Thyroid gland (tissue), 4 donors: Measurements from ENCODE around the gene TSPAN9. TPM values are rescaled to one million over a fixed set of nuclear protein-coding genes. Genes with fewer than 3 reads are reported as not detected.

Source experiments
- DNase-seq, 2 donors: peaks; one replicate each; pipeline ENCODE4 v3.0.0-alpha.2; 2019
- H3K27ac ChIP-seq, 3 donors: fragments of 200-600 bp; sonication (generic); 1 replicate in 2 of 3; 2 replicates in 1 of 3; pipeline ENCODE4 v1.5.1; 2016 to 2019; ENCODE audit warnings: mild to moderate bottlenecking in 1 of 3, moderate library complexity in 1 of 3
- H3K27me3 ChIP-seq: fragments of 200-600 bp; sonication (generic); one replicate; pipeline ENCODE4 v1.5.1; 2019
- H3K36me3 ChIP-seq, 2 donors: fragments of 200-600 bp; sonication (generic); one replicate each; pipeline ENCODE4 v1.5.1; 2016 to 2019
- H3K4me1 ChIP-seq, 2 donors: fragments of 200-600 bp; sonication (generic); one replicate each; pipeline ENCODE4 v1.5.1; 2017 to 2019
- H3K4me3 ChIP-seq, 3 donors: fragments of 200-600 bp; sonication (generic); replicated peaks in 1 of 3; 1 replicate in 2 of 3; 2 replicates in 1 of 3; pipeline ENCODE4 v1.5.1; 2016; ENCODE audit warnings: mild to moderate bottlenecking in 1 of 3
- H3K9me3 ChIP-seq: fragments of 200-600 bp; sonication (generic); one replicate; pipeline ENCODE4 v1.5.1; 2017
- CTCF ChIP-seq, 6 experiments: fragments of 200-600 bp in 3 of 6; fragments of 450-650 bp in 3 of 6; sonication (generic) in 3 of 6; IDR thresholded peaks; one replicate each; pipeline ENCODE4 v1.5.1; 2016 to 2019; ENCODE audit warnings: antibody characterized with exemption in 6 of 6, mild to moderate bottlenecking in 2 of 6, inconsistent platforms in 1 of 6, moderate library complexity in 1 of 6
- POLR2A ChIP-seq, 2 donors: fragments of 450-650 bp; IDR thresholded peaks; one replicate each; pipeline ENCODE4 v1.6.1; 2017; ENCODE audit warnings: antibody characterized with exemption in 2 of 2, mild to moderate bottlenecking in 2 of 2, moderate library complexity in 1 of 2
- WGBS, 2 donors: methylation state at CpG; one replicate each; pipeline ENCODE4 v1.1.5; 2017; 5-methylcytosine and 5-hydroxymethylcytosine counted together
- intact Hi-C: fragments of 100-400 bp; cut with DNase I; formaldehyde crosslinking; loops from one replicate; pipeline ENCODE4 v1.15.1; 2023
- total RNA-seq, 4 donors: library from RNA; depleted of rRNA; stranded (reverse); fragments of >200 nt; gene quantifications; one replicate each; pipeline ENCODE4 v1.2.3, GENCODE V29; 2016

The TSPAN9 gene
- total RNA-seq, 4 donors from 2014 or later = 26.9 to 47.5 (median 33.2) TPM

- peaks cover 8 to 30% of the 10 kb centered on the region in 2 donors for H3K4me1 ChIP-seq
- no peak for DNase-seq
- intact Hi-C loops = no loop called here
- H3K9me3 ChIP-seq = no peaks in the 10 kb centered on the region
- H3K36me3 ChIP-seq = no peaks in the 10 kb centered on the region
- TF ChIP-seq POLR2A (IDR thresholded peaks at IDR 0.05) (no peak), CTCF (IDR thresholded peaks at IDR 0.05) (no peak)
- no peak overlapping the region for H3K4me3 ChIP-seq
- WGBS, 2 donors = 74 to 93% methylated on average over 4 of the region's 4 CpGs
- H3K27ac ChIP-seq = peak overlapping the region in 1 of 3 donors; percentile 51
- no peaks in the 10 kb centered on the region for H3K27me3 ChIP-seq
Observed at GRCh38 chr12:3328081-3328480, 250.9 kb downstream of the TSPAN9 start.

DNA sequence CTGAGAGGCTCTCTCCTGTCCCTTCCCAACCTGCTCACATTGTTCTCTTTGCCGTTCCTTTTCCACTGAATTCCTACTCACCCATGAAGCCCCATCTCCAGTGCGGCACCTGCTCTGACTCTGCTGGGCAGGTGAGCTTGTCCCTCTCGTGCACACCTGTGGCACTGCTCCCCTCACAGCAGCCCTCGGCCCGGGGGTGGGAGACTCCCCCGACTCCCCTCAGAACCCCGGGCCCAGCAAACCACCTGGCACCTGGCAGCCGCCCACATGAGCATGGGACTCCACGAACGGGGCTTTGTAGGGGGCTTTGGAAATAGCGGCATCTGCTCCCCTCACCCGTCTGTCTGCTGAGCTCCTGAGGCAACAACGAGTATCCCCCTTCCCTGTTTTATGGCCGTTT is 251.4 kb downstream of the TSPAN9 start:
- no peak for DNase-seq
- intact Hi-C loops = no loop called here
- WGBS, 2 donors = 73 to 74% methylated on average over 14 of the region's 14 CpGs
- peaks cover 8 to 30% of the 10 kb centered on the region in 2 donors for H3K4me1 ChIP-seq
- no peak for TF ChIP-seq CTCF (IDR thresholded peaks at IDR 0.05)
- H3K36me3 ChIP-seq = no peaks in the 10 kb centered on the region
- H3K4me3 ChIP-seq = no peak overlapping the region
- H3K9me3 ChIP-seq = no peaks in the 10 kb centered on the region
- no peaks in the 10 kb centered on the region for H3K27me3 ChIP-seq
- H3K27ac ChIP-seq = no peak overlapping the region

DNA sequence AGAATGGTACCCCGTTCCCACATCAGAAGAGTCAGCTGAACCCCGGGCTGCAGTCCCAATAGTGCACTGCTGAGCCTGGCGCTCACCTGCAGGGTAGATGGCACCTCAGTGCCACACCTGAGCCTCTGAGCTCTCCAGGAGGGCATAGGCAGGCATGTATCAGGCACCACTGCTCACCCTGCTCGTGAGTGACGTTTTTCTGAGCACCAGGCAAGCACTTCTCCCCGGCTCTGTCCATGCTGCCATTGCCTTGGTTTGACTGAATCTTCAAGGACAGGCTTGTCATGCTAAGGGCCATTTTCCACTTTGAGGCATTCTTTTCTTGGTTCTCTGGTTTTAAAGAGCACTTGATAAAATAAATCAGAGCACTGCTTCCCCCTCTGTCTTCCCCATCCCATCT is 252.2 kb downstream of the TSPAN9 start:
- Histone ChIP-seq H3K27me3 (no peaks in the 10 kb centered on the region), H3K4me3 (no peak overlapping the region), H3K9me3 (no peaks in the 10 kb centered on the region), H3K27ac (peak overlapping the region in 2 of 3 donors; percentile 40 to 41), H3K36me3 (no peaks in the 10 kb centered on the region), H3K4me1 (peaks cover 8 to 30% of the 10 kb centered on the region in 2 donors)
- 25 to 48% methylated on average over 4 to 6 of the region's 6 CpGs for WGBS, 2 donors
- intact Hi-C loops = no loop called here
- peak; percentile 71 to 76 for DNase-seq
- TF ChIP-seq CTCF (IDR thresholded peaks at IDR 0.05) = no peak
- TF ChIP-seq POLR2A (IDR thresholded peaks at IDR 0.05) = peak in 1 of 2 donors; percentile 15

DNA sequence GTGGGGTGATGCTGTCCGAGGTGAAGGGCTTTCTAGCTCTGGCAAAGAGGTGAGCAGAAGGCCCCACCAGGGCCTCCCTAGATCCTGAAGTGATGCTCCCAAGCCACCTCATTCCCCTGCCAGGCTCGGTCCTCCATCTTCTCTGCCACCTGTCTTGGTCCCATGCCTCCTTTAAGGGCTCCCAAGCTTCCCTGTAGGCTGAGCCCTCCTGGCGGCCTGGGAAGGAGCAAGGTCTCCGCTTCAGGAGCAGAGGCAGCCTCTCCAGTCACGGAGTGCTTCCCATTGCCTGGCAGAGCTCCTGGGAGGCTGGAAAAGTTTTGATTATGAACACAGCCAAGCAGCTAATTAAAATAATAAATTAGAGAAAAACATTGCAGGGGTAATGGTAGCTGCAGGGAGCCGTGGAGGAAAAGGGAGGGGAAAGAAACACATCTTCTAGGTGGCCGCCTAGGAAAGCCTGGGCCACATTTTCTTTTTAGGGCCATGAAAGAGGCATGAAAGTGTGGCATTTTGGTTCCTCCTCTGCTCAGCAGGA is 253.9 kb downstream of the TSPAN9 start:
- TF ChIP-seq CTCF (IDR thresholded peaks at IDR 0.05) (no peak), POLR2A (IDR thresholded peaks at IDR 0.05) (no peak)
- H3K27ac ChIP-seq = no peak overlapping the region
- no peak overlapping the region for H3K4me3 ChIP-seq

DNA sequence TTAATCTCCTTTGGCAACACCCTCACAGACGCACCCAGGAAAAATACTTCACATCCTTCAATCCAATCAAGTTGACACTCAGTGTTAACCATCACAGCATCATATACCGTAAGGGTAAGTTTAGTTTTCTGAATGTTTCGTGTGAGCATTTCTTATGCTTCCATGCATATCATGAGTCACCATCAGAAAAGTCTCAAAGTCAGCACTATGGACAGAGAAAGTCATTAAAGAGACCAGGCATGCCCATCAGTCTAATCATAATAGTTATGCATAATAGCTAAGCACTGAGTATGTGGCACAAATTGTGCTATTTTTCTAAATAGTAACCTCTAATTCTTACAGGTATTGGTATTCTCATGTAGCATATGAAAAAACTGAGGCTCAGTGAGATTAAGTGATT is 255.0 kb downstream of the TSPAN9 start:
- intact Hi-C loops = no loop called here

More for the DNA sequence above, 253.9 kb downstream of the TSPAN9 start:
- Histone ChIP-seq H3K9me3 (no peaks in the 10 kb centered on the region), H3K27me3 (no peaks in the 10 kb centered on the region), H3K4me1 (peaks cover 8 to 30% of the 10 kb centered on the region in 2 donors), H3K36me3 (no peaks in the 10 kb centered on the region)
- intact Hi-C loops = no loop called here
- no peak for DNase-seq
- WGBS, 2 donors = 81 to 84% methylated on average over 5 to 7 of the region's 7 CpGs

More for the DNA sequence above, 255.0 kb downstream of the TSPAN9 start:
- TF ChIP-seq CTCF (IDR thresholded peaks at IDR 0.05) (no peak), POLR2A (IDR thresholded peaks at IDR 0.05) (no peak)
- Histone ChIP-seq H3K27me3 (no peaks in the 10 kb centered on the region), H3K4me1 (peaks cover 8 to 25% of the 10 kb centered on the region in 2 donors), H3K4me3 (no peak overlapping the region), H3K9me3 (no peaks in the 10 kb centered on the region), H3K27ac (no peak overlapping the region), H3K36me3 (no peaks in the 10 kb centered on the region)
- 77 to 90% methylated on average over 3 of the region's 3 CpGs for whole genome bisulfite sequencing, 2 donors
- no peak for DNase-seq
